Sigmoid colon (tissue), 7 donors: ENCODE results near the gene TMEM181. TPM values are rescaled to one million over a fixed set of nuclear protein-coding genes. Genes with fewer than 3 reads are reported as not detected.

Experiments
- DNase-seq: peaks from one replicate; pipeline ENCODE4 v3.0.0-alpha.2; 2019
- H3K27ac ChIP-seq, 4 donors: fragments of 200-600 bp; sonication (generic); one replicate each; pipeline ENCODE4 v1.5.1; 2016 to 2019; ENCODE audit warnings: mild to moderate bottlenecking in 1 of 4
- H3K27me3 ChIP-seq, 3 donors: fragments of 200-600 bp; sonication (generic); one replicate each; pipeline ENCODE4 v1.5.1; 2019; ENCODE audit warnings: mild to moderate bottlenecking in 1 of 3
- H3K36me3 ChIP-seq, 4 donors: fragments of 200-600 bp; sonication (generic); one replicate each; pipeline ENCODE4 v1.5.1; 2016 to 2019
- H3K4me1 ChIP-seq, 4 donors: fragments of 200-600 bp; sonication (generic); one replicate each; pipeline ENCODE4 v1.5.1; 2017 to 2019
- H3K4me3 ChIP-seq, 4 donors: fragments of 200-600 bp; sonication (generic); one replicate each; pipeline ENCODE4 v1.5.1; 2017 to 2019; ENCODE audit warnings: mild to moderate bottlenecking in 2 of 4, moderate library complexity in 1 of 4
- H3K9me3 ChIP-seq, 4 donors: fragments of 200-600 bp in 3 of 4; sonication (generic) in 3 of 4; one replicate each; pipeline versions ENCODE4 v1.5.1 to v1.6.1; 2013 to 2019
- CTCF ChIP-seq, 4 experiments: fragments of 450-650 bp in 3 of 4; fragments of 200-600 bp in 1 of 4; IDR thresholded peaks; one replicate each; pipeline ENCODE4 v1.5.1; 2016 to 2019; ENCODE audit warnings: antibody characterized with exemption in 4 of 4, mild to moderate bottlenecking in 3 of 4, moderate library complexity in 2 of 4
- EP300 ChIP-seq, 4 donors: sonication (generic); formaldehyde crosslinking; IDR thresholded peaks; one replicate each; pipeline ENCODE4 v1.6.1; 2017; ENCODE audit warnings: antibody characterized with exemption in 4 of 4
- POLR2A ChIP-seq, 2 donors: fragments of 450-650 bp; IDR thresholded peaks; one replicate each; pipeline ENCODE4 v1.6.1; 2016; ENCODE audit warnings: antibody characterized with exemption in 2 of 2, mild to moderate bottlenecking in 2 of 2, moderate library complexity in 2 of 2
- POLR2AphosphoS5 ChIP-seq, 4 donors: sonication (generic); formaldehyde crosslinking; IDR thresholded peaks; one replicate each; pipeline ENCODE4 v1.6.1; 2017; ENCODE audit warnings: antibody characterized with exemption in 4 of 4
- WGBS, 2 donors: extraction: QIAGEN DNeasy Blood & Tissue Kit; methylation state at CpG; one replicate each; pipeline ENCODE4 v1.1.7; 2013; 5-methylcytosine and 5-hydroxymethylcytosine counted together
- intact Hi-C: fragments of 100-400 bp; cut with DNase I; formaldehyde crosslinking; loops from one replicate; pipeline ENCODE4 v1.15.1; 2023
- polyA plus RNA-seq, 3 donors: library from polyadenylated mRNA; stranded (reverse); fragments of 200-250 nt; gene quantifications; one replicate each; pipeline ENCODE4 v1.2.3, GENCODE V29; 2013
- total RNA-seq, 4 donors: library from RNA; depleted of rRNA; stranded (reverse); fragments of >200 nt; gene quantifications; one replicate each; pipeline ENCODE4 v1.1.0, GENCODE V29; 2016
- donor health status: healthy with polysubstance abuse.
- donor health status: Bipolar disorder and iron deficiency.
- donor health status: healthy.

Gene TMEM181
- total and polyA plus RNA-seq, 7 donors = 4.6 to 24.7 (median 20.8) TPM

- TF ChIP-seq POLR2A (IDR thresholded peaks at IDR 0.05) (no peak), EP300 (IDR thresholded peaks at IDR 0.05) (no peak), POLR2AphosphoS5 (IDR thresholded peaks at IDR 0.05) (no peak), CTCF (IDR thresholded peaks at IDR 0.05) (no peak)
- Histone ChIP-seq H3K4me1 (peaks cover 0 to 28% (median 21%) of the 10 kb centered on the region in 4 donors), H3K4me3 (peak overlapping the region; percentile 75 to 98 (median 88)), H3K27ac (peak overlapping the region; percentile 88 to 98 (median 93)), H3K27me3 (no peaks in the 10 kb centered on the region), H3K9me3 (no peaks in the 10 kb centered on the region), H3K36me3 (no peaks in the 10 kb centered on the region)
- no peak for DNase-seq
- intact Hi-C loops = loop anchor here (2.0 to 5.0 kb wide), 2 partner anchors 131 to 328 kb away; no protein-coding TSS in a partner anchor
- 2 to 6% methylated on average over 19 of the region's 19 CpGs for WGBS, 2 donors
These were observed 987 bp downstream of the TMEM181 start for GRCh38 chr6:158560836-158561320.

GRCh38 chr6:158561321-158561884 lies 1.5 kb downstream of the TMEM181 start:
- 54 to 80% methylated on average over 14 of the region's 14 CpGs for WGBS, 2 donors
- DNase-seq = no peak
- intact Hi-C loops = loop anchor here (2.0 to 5.0 kb wide), 2 partner anchors 131 to 329 kb away; no protein-coding TSS in a partner anchor
- no peaks in the 10 kb centered on the region for H3K36me3 ChIP-seq
- H3K27me3 ChIP-seq = no peaks in the 10 kb centered on the region
- peak overlapping the region; percentile 75 to 98 (median 88) for H3K4me3 ChIP-seq
- H3K9me3 ChIP-seq = no peaks in the 10 kb centered on the region
- H3K27ac ChIP-seq = no peak overlapping the region
- peaks cover 0 to 28% (median 21%) of the 10 kb centered on the region in 4 donors for H3K4me1 ChIP-seq
- no peak for TF ChIP-seq POLR2AphosphoS5 (IDR thresholded peaks at IDR 0.05)
- no peak for TF ChIP-seq CTCF (IDR thresholded peaks at IDR 0.05)
- TF ChIP-seq POLR2A (IDR thresholded peaks at IDR 0.05) = no peak
- no peak for TF ChIP-seq EP300 (IDR thresholded peaks at IDR 0.05)

GRCh38 chr6:158561938-158562337 lies 2.0 kb downstream of the TMEM181 start:
- no peak for TF ChIP-seq EP300 (IDR thresholded peaks at IDR 0.05)
- no peak for TF ChIP-seq POLR2AphosphoS5 (IDR thresholded peaks at IDR 0.05)
- TF ChIP-seq CTCF (IDR thresholded peaks at IDR 0.05) = no peak
- TF ChIP-seq POLR2A (IDR thresholded peaks at IDR 0.05) = no peak
- intact Hi-C loops = loop anchor here (2.0 to 5.0 kb wide), 2 partner anchors 130 to 329 kb away; no protein-coding TSS in a partner anchor
- Histone ChIP-seq H3K36me3 (no peaks in the 10 kb centered on the region), H3K27me3 (no peaks in the 10 kb centered on the region), H3K9me3 (no peaks in the 10 kb centered on the region), H3K4me3 (no peak overlapping the region), H3K27ac (no peak overlapping the region), H3K4me1 (peaks cover 0 to 28% (median 21%) of the 10 kb centered on the region in 4 donors)
- 90% methylated on average over 8 of the region's 8 CpGs for WGBS, 2 donors
- no peak for DNase-seq

- Histone ChIP-seq H3K36me3 (no peaks in the 10 kb centered on the region), H3K27me3 (no peaks in the 10 kb centered on the region), H3K4me3 (no peak overlapping the region), H3K4me1 (peaks cover 0 to 28% (median 19%) of the 10 kb centered on the region in 4 donors), H3K27ac (no peak overlapping the region), H3K9me3 (no peaks in the 10 kb centered on the region)
- intact Hi-C loops = loop anchor here (5.0 kb wide), 1 partner anchor 128 kb away; no protein-coding TSS in a partner anchor
- no peak for DNase-seq
- TF ChIP-seq CTCF (IDR thresholded peaks at IDR 0.05) (no peak), EP300 (IDR thresholded peaks at IDR 0.05) (no peak), POLR2AphosphoS5 (IDR thresholded peaks at IDR 0.05) (no peak), POLR2A (IDR thresholded peaks at IDR 0.05) (no peak)
- WGBS, 2 donors = 90 to 92% methylated on average over 16 of the region's 16 CpGs
These were observed 4.6 kb downstream of the TMEM181 start for GRCh38 chr6:158564243-158565121.
